Measurements from ENCODE around the gene B4GALT5.

B4GALT5 gene

DNA sequence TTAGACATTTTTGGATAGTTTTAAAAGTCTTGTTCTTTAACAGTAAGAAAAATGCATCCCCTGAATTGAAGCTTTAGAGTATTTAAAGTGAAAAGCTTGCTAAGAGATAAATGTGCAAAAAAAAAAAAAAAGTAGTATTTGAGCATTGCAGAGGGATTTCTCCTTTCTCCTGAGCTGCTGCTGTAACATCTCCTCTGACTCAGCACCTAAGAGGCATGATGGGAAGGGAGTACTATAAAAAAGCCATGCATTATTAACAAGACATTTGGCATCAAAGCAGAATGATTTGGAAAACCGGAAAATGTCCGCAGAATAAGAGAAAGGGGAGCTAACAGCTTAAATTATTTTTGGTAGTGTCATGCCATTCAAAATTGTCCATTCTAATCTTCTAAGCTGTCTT is 27.9 kb downstream of the B4GALT5 start:
- no peak overlapping the region for H3K4me3 ChIP-seq (replicated peaks; ENCODE audit: low read depth, low read length)
- peak; percentile 74 for DNase-seq (ENCODE audit: low read depth)
- TF ChIP-seq, protein P1, sequence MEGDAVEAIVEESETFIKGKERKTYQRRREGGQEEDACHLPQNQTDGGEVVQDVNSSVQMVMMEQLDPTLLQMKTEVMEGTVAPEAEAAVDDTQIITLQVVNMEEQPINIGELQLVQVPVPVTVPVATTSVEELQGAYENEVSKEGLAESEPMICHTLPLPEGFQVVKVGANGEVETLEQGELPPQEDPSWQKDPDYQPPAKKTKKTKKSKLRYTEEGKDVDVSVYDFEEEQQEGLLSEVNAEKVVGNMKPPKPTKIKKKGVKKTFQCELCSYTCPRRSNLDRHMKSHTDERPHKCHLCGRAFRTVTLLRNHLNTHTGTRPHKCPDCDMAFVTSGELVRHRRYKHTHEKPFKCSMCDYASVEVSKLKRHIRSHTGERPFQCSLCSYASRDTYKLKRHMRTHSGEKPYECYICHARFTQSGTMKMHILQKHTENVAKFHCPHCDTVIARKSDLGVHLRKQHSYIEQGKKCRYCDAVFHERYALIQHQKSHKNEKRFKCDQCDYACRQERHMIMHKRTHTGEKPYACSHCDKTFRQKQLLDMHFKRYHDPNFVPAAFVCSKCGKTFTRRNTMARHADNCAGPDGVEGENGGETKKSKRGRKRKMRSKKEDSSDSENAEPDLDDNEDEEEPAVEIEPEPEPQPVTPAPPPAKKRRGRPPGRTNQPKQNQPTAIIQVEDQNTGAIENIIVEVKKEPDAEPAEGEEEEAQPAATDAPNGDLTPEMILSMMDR (IDR thresholded peaks at IDR 0.05; ENCODE audit: low read length, missing control alignments) = no peak

DNA sequence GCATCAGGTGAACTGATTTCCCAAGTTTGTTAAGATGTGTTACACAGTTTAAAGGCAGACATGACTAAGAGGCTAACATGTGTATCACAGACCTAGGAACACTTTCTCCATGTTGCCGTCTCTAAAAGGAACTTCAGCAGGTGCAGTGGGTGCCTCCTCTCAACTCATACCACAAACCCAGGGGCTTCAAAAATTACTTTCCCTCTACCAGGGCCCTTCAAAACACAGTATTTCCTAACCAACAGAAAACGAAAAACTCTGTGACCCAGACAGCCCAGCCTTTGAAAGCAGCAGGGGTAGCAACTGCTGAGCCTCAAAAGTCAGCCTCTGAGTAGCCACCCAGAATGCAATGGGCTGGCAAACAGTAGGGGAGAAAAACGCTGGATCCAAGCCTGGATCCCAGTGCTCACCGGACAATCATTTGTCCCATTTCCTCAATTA is 28.5 kb downstream of the B4GALT5 start:
- DNase-seq (ENCODE audit: low read depth) = no peak
- H3K4me3 ChIP-seq (replicated peaks; ENCODE audit: low read depth, low read length) = no peak overlapping the region
- TF ChIP-seq, protein P1 (IDR thresholded peaks at IDR 0.05; ENCODE audit: low read length, missing control alignments) = no peak

GRCh38 chr20:49684335-49684997 is 29.2 kb downstream of the B4GALT5 start:
- TF ChIP-seq, protein P1 (IDR thresholded peaks at IDR 0.05; ENCODE audit: low read length, missing control alignments) = no peak
- no peak overlapping the region for H3K4me3 ChIP-seq (replicated peaks; ENCODE audit: low read depth, low read length)
- DNase-seq (ENCODE audit: low read depth) = no peak

DNA sequence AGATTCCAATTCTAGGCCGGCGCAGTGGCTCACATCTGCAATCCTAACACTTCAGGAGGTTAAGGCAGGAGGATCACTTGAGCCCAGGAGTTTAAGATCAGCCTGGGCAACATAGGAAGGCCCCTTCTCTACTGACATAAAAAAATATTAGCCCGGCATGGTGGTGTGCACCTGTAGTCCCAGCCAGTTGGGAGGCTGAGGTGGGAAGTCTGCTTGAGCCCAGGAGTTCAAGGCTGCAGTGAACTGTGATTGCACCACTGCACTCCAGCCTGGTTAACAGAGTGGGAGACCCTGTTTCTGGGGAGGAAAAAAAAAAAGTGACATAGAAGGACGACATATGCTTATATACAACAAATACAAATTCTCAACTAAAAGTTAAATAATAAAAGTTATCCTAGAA is 30.9 kb downstream of the B4GALT5 start:
- TF ChIP-seq, protein P1 (IDR thresholded peaks at IDR 0.05; ENCODE audit: low read length, missing control alignments) = no peak
- no peak overlapping the region for H3K4me3 ChIP-seq (replicated peaks; ENCODE audit: low read depth, low read length)
- DNase-seq (ENCODE audit: low read depth) = no peak

- TF ChIP-seq, protein P1 (IDR thresholded peaks at IDR 0.05; ENCODE audit: low read length, missing control alignments) = no peak
- H3K4me3 ChIP-seq (replicated peaks; ENCODE audit: low read depth, low read length) = no peak overlapping the region
- no peak for DNase-seq (ENCODE audit: low read depth)
Measured at GRCh38 chr20:49682278-49682677, 31.4 kb downstream of the B4GALT5 start.

DNA sequence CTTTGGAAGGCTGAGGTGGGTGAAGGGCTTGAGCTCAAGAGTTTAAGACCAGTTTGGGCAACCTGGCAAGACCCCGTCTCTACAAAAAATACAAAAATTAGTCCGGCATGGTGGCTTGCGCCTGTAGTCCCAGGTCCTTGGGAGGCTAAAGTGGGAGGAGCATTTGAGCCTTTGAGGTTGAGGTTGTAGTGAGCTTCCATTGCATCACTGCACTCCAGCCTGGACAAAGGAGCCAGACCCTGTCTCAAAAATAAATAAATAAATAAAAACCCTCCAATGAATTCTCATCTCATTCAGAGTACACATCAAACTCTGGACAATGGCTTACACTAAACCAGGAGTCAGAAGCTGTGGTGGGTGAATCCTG is 31.8 kb downstream of the B4GALT5 start:
- no peak overlapping the region for H3K4me3 ChIP-seq (replicated peaks; ENCODE audit: low read depth, low read length)
- TF ChIP-seq, protein P1 (IDR thresholded peaks at IDR 0.05; ENCODE audit: low read length, missing control alignments) = no peak
- no peak for DNase-seq (ENCODE audit: low read depth)

GRCh38 chr20:49680484-49680883 is 33.2 kb downstream of the B4GALT5 start:
- no peak for DNase-seq (ENCODE audit: low read depth)
- TF ChIP-seq, protein P1 (IDR thresholded peaks at IDR 0.05; ENCODE audit: low read length, missing control alignments) = no peak
- no peak overlapping the region for H3K4me3 ChIP-seq (replicated peaks; ENCODE audit: low read depth, low read length)
